GM21515 (cell line): ENCODE results near the gene SMIM5.

Experiments
- ATAC-seq: cut with Tn5 transposase; IDR thresholded peaks from one replicate; pipeline ENCODE4 v1.9.1; 2021; ENCODE audit not compliant: unreplicated experiment

The SMIM5 gene

GRCh38 chr17:75639327-75639726 lies 6.1 kb downstream of the SMIM5 start:
- no peak for ATAC-seq

GRCh38 chr17:75639771-75640555 lies 6.7 kb downstream of the SMIM5 start:
- no peak for ATAC-seq

- ATAC-seq, result no peak
These were observed 7.4 kb downstream of the SMIM5 start for GRCh38 chr17:75640556-75641119.

- ATAC-seq, result no peak
These were observed 8.1 kb downstream of the SMIM5 start for GRCh38 chr17:75641343-75641742.

- ATAC-seq, result no peak
These were observed 9.0 kb downstream of the SMIM5 start for GRCh38 chr17:75642182-75642783.

- no peak for ATAC-seq
These were observed 9.8 kb downstream of the SMIM5 start for GRCh38 chr17:75642784-75643642.

GRCh38 chr17:75643643-75644017 lies 10.4 kb downstream of the SMIM5 start:
- ATAC-seq, result no peak

GRCh38 chr17:75645501-75645888 lies 12.3 kb downstream of the SMIM5 start:
- no peak for ATAC-seq

- ATAC-seq, result no peak
These were observed 12.8 kb downstream of the SMIM5 start for GRCh38 chr17:75645889-75646637.

- no peak for ATAC-seq
These were observed 13.4 kb downstream of the SMIM5 start for GRCh38 chr17:75646638-75646992.

- no peak for ATAC-seq
These were observed 13.8 kb downstream of the SMIM5 start for GRCh38 chr17:75647061-75647460.

GRCh38 chr17:75647921-75648320 lies 14.7 kb downstream of the SMIM5 start:
- no peak for ATAC-seq

GRCh38 chr17:75649687-75650086 lies 16.5 kb downstream of the SMIM5 start:
- no peak for ATAC-seq

- ATAC-seq, result no peak
These were observed 17.6 kb downstream of the SMIM5 start for GRCh38 chr17:75650874-75651273.

- ATAC-seq, result no peak
These were observed 19.1 kb downstream of the SMIM5 start for GRCh38 chr17:75652341-75652740.

GRCh38 chr17:75652934-75653549 lies 19.8 kb downstream of the SMIM5 start:
- ATAC-seq, result no peak

- ATAC-seq, result no peak
These were observed 20.9 kb downstream of the SMIM5 start for GRCh38 chr17:75654176-75654575.

- no peak for ATAC-seq
These were observed 25.0 kb downstream of the SMIM5 start for GRCh38 chr17:75658237-75658636.

- ATAC-seq, result no peak
These were observed 28.3 kb downstream of the SMIM5 start for GRCh38 chr17:75661531-75661930.

- ATAC-seq, result no peak
These were observed 29.3 kb downstream of the SMIM5 start for GRCh38 chr17:75662511-75662910.
